RCC 7860 (cell line): ENCODE data around the gene UBAC2.
A peak's percentile ranks its signal among the peaks of the same experiment; 100 is the strongest.

Experiments
- DNase-seq: peaks from one replicate; pipeline ENCODE4 v3.0.0-alpha.2; 2015; ENCODE audit warnings: low spot score
- FAIRE-seq: peaks from 2 replicates; lab custom pipeline; 2012; peaks lifted over from hg19 to GRCh38; lab: Jason Lieb, UNC

Gene UBAC2

DNA sequence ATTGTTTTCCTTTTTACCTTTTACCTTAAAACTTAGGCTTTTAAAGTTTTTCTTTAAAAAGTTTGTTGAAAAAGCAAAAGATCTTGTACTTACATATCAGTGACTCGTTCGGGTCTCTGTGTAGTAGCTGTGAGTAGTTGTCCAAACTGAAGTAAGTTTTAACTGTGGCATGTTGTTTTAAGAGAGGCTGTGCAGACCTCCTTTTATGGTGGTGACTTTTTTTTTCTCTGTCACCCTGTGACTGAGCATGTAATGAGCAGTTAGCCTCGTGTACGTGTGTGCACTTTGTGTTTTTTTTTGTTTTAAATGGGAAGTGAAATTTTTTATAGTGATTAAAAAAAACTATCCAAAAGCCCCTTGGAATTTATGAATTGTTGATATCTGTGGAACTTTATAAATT, 106.6 kb downstream of the UBAC2 start, which contains the start of gene GPR183:
GPR183 (minus strand) TSS at position 153 of the 400 bp plus-strand sequence. CDS start 11,254 bp downstream, outside the sequence.
- DNase-seq (peak; percentile 28), FAIRE-seq (peak; percentile 36)

DNA sequence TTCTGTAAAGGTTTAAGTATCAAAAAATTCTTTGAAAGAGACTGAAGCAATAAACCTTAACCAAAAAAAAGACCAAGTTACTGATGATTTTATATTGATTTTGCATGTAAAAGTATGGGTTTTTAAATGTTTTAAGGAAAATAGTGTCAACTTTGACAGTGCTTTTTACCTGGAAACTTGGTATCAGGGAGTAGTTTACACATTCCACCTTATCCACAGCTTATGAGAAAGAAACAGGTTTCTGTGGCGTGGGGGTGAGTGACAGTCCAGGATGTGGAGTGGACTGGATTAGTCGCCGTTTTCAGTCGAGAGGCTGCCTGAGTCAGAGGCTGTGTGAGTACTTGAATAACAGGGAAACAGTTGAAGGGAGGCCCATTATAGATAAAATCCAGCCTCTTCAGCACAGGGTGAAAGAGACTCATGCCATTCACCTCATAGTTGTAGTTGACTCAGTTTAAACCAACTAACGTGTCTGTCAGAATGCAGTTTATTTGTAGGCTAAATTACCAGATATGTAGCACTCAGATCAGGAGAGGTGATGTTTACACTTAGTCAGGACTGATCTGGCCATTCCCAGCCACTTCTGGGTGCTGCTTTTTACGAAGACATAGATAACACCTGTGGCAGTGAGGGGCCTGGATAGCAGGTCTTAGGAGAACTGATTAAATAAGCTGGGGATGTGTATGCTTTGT, 107.1 kb downstream of the UBAC2 start:
- peak; percentile 50 for FAIRE-seq
- DNase-seq: peak; percentile 75

DNA sequence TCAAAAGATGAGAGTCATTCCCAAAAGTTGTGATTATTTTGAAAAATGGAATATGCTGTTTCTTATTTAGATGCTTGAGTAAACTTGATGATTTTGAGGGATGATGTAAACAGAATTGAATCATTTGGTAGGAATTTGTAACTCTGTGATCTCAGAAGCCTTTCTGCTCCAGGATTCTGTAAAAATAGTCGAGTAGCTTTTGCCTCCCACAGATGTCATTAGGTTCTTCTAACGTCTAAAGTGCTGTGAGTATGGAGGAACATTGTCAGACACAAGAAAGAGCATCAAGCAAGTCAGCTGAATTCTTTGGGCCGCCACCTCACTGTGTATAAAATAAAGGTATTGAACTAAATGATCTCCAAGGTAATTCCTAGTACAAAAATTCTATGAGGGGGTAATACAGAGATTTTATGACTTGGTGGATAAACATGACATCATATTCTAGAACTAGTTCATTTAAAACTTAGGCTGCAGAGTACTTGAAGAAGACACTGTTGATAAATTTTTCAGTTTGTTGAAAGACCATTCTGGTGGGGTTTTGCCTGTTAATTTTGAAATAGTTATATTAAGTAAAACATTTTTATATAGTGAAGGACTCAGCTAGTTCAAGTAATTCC, 107.9 kb downstream of the UBAC2 start:
- DNase-seq (peak; percentile 6), FAIRE-seq (no peak)

DNA sequence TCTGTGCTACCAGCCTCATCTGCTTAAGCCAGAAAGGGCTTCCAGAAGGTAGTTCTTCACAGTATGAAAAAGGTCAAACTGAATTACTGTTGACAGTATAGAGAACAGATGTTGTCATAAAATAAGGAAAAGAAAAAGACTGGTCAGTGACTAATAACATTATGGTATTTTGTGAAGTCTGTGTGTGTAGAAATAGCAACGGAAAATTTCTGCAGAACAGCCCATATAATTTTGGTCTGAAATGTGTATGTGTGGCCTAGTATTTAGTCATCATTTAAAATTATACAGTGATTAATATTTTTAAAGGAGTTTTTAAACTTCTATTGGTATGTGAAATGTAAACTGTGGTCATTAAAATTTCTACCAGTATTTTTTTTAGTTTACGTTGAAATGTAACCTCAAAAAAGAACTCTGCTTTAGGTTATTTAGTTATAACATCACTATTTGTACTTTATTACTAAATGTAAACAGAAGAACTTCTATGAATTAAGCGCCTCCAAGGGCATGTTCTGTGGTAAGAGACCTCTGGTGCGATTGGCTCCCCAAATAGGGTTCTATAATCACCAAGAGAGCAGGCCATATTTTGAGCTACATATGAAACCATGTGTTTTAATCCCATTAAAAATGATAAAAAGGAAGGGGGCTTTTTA, 109.9 kb downstream of the UBAC2 start:
- no peak for DNase-seq
- no peak for FAIRE-seq

DNA sequence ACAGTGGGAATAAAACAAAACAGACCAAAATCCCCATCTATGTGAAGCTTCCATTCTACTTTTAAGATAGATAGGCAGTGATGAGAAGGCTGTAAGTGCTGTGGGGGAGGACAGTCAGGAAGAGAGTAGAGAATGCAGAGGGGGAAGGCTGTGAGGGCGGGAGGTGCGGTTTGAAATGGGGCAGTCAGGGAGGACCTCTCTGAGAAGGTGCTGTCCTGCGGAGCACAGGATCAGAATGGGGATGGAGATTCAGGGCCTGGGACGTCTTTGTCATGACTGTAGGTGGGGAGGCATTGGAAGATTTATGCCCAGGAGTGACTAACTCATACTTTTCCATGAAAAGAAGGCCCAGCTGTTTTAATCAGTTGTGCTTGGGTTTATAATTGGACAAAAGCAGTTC, 110.5 kb downstream of the UBAC2 start:
- FAIRE-seq (no peak), DNase-seq (no peak)

DNA sequence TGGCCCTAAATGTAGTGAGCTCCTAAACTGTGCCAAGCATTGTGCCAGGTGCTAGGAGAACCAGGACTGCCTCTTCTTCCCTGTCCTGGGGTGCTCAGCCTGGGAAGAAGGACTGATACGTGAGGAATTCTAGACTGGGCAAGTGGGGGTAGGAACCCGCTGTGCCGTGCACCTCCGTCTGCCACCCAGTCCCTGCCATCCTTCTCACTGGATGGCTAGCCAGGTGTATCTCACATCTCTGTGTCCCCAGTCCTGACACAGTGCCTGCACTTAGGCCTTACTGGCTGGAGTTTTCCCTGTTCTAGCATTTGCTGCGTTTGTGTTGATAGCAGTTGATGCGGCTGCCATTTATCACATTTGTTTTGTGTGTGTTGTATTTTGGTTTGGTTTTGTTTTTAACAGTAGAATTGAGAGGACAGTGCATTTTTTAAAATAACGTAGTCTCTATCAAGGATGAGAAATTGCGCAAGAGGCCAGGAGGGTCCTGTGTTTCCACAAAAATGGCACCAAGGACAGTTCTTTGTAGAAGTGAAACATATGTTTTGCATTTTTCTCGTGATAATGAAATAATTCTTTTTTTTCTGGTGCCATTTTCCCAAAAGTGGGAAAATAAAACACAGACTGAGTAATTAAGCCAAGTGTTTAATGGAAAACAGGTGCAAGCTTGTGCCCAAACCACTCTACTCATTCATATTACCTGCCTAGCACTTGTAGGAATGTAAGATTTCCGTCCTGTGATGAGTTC, 111.3 kb downstream of the UBAC2 start:
- DNase-seq (no peak), FAIRE-seq (no peak)

DNA sequence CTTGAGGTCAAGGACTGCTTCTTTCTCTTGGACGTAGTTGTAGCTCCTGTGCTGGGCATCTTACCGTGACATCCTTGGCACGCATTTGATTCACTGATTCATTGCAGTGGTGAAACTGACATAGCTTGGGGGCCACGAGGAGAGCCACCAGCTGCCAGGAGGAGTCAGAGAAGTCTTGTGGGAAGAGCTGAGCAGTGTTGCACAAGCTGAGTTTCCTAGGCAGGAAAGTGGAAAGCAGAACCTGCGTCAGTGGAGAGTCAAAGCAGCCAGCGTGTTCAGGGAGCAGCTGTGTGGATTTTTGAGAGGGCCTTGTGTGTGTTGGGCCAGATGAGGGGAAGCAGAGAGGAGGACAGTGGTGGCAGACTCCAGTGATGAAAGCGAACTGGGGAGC, 111.8 kb downstream of the UBAC2 start:
- FAIRE-seq (peak; percentile 93), DNase-seq (peak; percentile 90)

DNA sequence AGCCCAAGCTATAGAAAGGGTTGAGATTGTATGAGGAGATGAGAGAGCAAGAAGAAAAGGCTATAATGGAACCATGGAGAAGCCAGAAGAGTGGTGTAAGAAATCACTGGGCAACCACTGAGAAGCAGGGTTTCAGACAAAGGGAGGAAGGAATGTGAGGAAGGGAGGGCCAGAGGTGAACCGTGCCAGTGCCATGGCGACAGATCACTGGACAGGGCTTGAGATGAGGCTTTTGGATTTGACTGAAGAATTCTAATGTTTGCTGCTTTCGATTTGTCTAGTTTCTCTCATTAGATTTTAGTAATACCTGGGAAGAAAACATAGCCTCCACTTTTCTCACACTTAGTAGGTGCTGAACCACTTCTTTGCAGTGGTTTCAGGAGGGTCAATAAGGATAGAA, 112.8 kb downstream of the UBAC2 start:
- no peak for DNase-seq

DNA sequence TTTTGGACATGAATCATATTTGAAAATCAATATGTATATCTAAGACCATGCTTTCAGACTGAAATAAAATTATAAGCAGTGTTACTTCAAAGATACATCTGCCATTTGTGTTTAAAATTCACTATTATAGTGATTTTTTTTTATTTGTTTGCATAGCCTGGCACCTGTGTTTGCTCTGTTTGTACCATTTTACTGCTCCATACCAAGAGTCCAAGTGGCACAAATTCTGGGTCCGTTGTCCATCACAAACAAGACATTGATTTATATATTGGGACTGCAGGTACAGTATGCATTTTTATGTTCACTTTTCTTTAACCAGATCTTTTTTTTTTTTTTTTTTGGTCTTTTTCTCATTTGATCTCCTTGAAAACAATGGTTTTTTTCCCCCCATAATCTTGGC, 113.3 kb downstream of the UBAC2 start:
- no peak for FAIRE-seq

More for the DNA sequence above, 112.8 kb downstream of the UBAC2 start:
- no peak for FAIRE-seq

DNA sequence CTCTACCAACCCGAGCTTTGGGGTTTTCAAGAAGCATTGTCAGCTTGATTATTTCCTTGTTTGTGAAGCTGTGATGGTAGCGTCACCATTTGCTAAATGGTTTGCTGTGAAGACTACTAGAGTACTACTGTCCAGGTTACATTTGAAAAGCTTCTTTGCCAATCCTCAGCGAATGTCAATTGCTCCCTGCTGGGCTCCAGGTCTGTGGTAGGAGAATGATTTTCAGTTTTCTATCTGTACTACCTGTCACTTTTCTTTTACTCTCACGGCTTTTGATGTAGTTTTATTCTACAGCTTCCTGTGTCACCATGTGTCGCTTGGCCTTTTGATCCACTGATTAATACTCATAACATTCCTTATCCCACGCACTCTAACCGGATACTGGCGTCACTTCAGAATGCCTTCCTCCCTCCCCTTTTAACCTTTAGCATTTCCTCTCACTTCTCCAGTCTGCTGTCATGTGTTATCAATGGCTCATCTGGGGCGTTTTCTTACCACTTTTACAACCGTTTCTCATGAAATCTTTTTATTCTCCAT, 114.1 kb downstream of the UBAC2 start:
- FAIRE-seq (no peak), DNase-seq (no peak)

More for the DNA sequence above, 113.3 kb downstream of the UBAC2 start:
- DNase-seq: no peak

DNA sequence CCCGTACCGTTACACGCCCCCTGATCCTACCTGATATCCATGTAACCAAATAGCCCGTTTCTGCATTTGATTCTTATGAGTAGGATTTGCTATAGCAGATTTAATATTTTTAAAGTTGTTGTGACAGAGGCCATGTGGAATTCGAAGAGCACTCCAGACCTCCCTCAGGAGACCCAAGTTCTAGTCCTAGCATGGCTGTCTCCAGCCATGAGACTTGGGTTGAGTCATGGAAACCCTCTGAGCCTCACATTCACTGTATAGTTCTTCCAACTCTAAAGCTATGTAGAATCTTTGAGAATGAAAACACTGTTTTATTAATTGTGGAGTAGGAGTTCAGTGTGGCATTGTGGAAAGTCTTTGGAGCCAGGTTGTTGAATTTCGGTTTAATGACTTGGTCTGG, 114.5 kb downstream of the UBAC2 start:
- no peak for FAIRE-seq

DNA sequence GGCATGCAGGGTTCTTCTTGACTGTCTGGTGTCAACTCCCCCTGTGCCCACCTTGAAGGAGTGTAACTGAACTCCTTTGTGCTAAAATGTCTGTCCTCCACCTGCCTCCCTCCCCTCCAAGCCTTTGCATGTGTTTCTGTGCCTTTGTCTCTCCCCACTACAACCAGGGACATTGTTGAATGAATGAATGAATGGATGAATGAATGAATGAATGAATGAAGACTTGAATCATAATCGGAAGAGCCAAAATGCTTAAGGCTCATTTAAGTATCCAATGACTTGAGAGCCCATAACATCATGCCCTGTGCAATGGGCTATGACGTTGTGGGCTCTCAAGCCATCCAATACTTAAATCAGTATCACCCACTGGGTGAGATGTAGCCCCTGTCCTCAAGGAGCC, 115.6 kb downstream of the UBAC2 start:
- FAIRE-seq (no peak), DNase-seq (no peak)

More for the DNA sequence above, 114.5 kb downstream of the UBAC2 start:
- DNase-seq: no peak

DNA sequence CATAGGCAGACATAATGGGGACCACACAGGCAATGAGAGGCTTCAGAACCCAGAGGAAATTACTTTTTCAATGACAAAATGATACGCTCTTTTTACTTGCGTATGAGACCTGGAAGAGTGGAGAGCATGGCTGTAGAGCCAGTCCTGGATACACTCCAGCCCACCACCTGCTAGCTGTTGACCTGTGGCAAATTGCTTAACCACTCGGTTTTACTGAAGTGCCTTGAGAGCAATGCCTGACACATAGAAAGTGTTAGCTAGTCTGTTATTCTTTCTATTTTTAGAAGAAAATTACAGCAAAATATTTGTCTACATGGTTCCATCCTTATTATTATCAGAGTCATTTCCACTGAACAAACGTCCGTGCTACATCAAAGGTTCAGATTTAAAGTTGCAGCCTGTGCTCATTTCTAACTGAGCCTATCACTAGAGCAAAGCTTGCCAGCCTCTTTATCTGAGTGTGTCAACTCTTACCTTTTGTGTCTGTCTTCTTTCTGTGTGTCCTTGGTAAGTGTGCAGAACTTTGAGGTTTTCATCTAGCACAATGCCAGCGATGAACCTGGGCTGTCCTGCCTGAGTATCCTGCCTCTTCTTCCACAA, 116.1 kb downstream of the UBAC2 start:
- FAIRE-seq: no peak
- DNase-seq: no peak

DNA sequence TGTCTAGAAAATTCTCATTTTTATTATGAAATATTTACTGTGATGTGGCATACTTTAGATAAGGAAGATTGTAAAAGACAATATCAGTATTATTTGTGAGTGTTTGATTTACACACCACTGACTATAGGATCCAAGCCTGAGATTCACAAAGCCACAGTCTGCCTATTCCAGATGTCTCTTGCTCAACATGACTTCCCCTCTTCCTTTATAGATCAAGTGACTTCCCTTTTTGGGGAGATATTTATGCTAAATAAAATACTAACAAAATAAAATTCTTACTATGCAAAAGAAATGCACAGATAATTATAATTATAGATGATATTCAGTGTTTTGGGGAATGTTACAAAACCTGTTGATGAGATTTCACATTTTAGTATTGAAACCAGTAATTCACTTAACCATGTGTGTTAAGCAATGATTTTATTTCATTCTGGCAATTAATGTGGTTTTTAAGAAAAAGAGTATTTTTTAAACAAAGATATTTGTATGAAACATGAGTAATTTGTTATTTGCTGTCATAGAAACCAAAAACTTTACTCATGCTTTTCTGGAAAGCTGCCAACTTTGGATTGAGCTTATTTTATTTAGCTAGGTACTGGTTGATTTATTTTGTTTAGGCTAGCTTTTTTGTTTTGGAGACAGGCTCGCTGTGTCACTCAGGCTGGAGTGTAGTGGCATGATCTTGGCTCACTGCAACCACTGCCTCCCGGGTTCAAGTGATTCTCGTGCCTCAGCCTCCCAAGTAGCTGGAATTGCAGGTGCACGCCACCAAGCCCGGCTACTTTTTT, 120.2 kb downstream of the UBAC2 start:
- DNase-seq (peak; percentile 60), FAIRE-seq (no peak)

DNA sequence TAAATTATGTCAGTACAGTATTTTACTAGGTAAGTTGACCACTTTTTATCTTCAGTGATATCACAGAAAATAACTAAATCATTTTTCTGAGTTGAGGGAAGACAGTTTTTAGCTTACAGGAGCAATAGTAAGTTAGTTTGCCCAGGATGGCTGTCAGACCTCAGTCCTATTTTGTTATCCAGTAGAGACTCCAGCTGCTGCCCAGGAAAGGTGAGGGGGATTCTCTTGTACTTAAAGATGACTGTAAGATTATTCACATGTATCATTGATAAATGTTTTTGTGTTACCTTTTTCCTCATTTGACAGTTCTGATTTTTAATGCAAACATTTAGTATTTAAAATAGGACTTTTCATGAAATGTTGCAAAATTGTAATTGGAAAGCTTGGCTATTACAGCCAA, 121.1 kb downstream of the UBAC2 start:
- DNase-seq (no peak), FAIRE-seq (no peak)

DNA sequence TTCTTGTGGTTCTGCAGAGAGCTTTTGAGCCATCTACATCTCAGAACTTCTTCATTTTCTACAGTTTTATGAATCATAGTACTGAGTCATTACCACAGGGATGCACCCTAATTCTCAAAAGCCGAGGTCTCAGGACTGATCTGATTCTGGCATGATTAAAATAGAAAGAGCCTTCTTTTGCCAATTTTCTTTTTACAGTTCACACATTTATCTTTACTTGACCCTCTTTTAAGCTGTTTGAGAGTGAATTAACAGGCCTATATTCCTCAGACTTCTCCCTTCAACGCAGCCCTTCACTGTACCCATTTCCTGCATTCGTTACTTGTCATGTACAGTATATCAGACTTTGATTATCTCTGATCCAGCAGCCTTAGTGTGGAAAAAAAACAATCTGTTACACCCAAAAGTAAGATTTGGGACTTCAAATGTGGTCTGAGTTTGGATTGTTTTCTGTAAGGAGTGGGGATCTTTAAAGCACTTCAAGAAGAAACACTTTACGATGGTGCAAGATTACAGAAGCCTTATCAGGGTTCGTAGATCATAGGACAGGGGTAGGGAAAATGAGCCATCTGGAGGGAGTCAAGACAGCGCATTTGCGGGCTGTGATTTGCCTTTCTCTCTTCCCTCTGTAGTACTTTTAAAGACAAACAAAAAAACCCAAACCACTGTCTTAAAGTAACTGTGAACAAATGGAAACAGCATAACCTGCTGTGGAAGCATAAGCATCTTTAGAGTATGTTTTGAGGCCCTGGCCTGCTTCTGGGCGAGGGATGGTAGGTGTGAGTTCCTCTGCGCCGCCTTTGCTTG, 121.8 kb downstream of the UBAC2 start:
- DNase-seq (peak; percentile 44), FAIRE-seq (peak; percentile 90)

DNA sequence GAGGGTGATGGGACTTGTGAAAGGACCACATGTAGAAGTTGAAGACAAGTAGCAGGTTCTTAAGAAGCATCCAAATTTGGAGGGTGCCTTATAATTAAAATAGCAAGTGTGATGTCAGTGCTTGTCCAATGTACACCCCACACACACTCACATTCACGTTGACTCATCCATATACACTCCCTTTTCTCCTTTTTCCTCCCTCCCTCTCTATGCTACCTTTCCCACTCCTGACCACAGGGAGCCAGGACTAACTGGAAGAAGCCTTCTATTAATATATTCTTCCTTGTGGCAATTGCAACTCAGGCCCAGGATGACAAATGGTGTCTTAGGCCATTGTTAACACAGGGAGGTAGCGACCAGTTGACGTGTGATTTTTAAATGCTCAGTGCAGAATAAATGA, 122.8 kb downstream of the UBAC2 start:
- FAIRE-seq (peak; percentile 67), DNase-seq (peak; percentile 50)

DNA sequence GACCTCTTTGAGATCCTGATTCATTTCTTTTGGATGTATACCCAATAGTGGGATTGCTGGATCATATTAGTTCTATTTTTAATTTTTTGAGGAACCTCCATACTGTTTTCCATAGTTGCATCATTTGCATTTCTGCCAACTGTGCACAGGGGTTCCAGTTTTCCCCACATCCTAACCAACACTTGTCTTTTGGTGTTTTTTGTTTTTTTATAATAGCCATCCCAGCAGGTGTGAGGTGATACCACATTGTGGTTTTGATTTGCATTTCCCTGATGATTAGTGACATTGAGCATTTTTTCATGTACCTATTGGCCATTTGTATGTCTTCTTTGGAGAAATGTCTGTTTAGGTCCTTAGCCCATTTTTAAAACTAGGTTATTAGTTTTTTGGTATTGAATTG, 125.4 kb downstream of the UBAC2 start:
- DNase-seq (no peak), FAIRE-seq (no peak)

DNA sequence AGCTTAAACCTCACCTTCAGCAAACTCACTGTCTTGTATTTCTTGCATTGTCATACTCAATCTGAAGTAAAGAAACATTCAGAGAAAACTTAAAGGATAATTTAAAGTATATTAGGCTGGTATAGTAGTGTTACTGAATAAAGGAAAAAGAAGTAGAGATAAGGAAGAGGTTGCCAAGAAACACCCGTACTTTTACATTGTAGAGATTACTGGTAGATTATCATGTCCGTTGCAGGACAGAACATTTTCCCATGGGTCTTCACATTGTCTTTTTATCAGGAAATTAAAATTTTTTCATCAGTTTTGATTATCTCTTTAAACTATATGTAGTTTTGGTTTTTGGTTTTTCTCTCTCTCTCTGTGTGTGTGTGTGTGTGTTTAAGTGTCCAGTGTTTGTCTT, 126.5 kb downstream of the UBAC2 start:
- DNase-seq (no peak), FAIRE-seq (no peak)
